Transverse colon (tissue), 4 donors: ENCODE measurements around the gene NHLRC4. TPM values are rescaled to one million over a fixed set of nuclear protein-coding genes. Genes with fewer than 3 reads are reported as not detected.

ENCODE experiments used
- DNase-seq: peaks from one replicate; pipeline ENCODE4 v3.0.0-alpha.2; 2019
- H3K27ac ChIP-seq, 4 donors: fragments of 200-600 bp; sonication (generic); 2 replicates each; pipeline ENCODE4 v1.5.1; 2016 to 2018; ENCODE audit warnings: inconsistent platforms in 4 of 4
- H3K27me3 ChIP-seq: fragments of 200-600 bp; sonication (generic); 2 replicates; pipeline ENCODE4 v1.5.1; 2017; ENCODE audit warnings: inconsistent platforms
- H3K36me3 ChIP-seq, 4 donors: fragments of 200-600 bp; sonication (generic); 2 replicates each; pipeline ENCODE4 v1.5.1; 2017 to 2019; ENCODE audit warnings: inconsistent platforms in 4 of 4
- H3K4me1 ChIP-seq, 4 donors: fragments of 200-600 bp; sonication (generic); 2 replicates each; pipeline ENCODE4 v1.5.1; 2017 to 2020; ENCODE audit warnings: inconsistent platforms in 4 of 4
- H3K4me3 ChIP-seq, 4 donors: fragments of 200-600 bp; sonication (generic); 1 replicate in 1 of 4; 2 replicates in 3 of 4; pipeline versions ENCODE4 v1.5.1 to v1.6.1; 2017 to 2019; ENCODE audit warnings: inconsistent platforms in 4 of 4
- H3K9me3 ChIP-seq, 2 donors: fragments of 200-600 bp; sonication (generic); 2 replicates each; pipeline ENCODE4 v1.5.1; 2017 to 2019; ENCODE audit warnings: inconsistent platforms in 2 of 2
- EP300 ChIP-seq: sonication (generic); formaldehyde crosslinking; IDR thresholded peaks from one replicate; pipeline ENCODE4 v1.6.1; 2017; ENCODE audit warnings: antibody characterized with exemption, low read depth
- POLR2A ChIP-seq: fragments of 450-650 bp; IDR thresholded peaks from one replicate; pipeline ENCODE4 v1.6.1; 2016; ENCODE audit warnings: antibody characterized with exemption, mild to moderate bottlenecking, moderate library complexity
- POLR2AphosphoS5 ChIP-seq, 3 donors: sonication (generic); formaldehyde crosslinking; IDR thresholded peaks; one replicate each; pipeline ENCODE4 v1.6.1; 2016; ENCODE audit warnings: antibody characterized with exemption in 3 of 3
- WGBS, 2 donors: methylation state at CpG; one replicate each; pipeline ENCODE4 v1.1.5; 2018; ENCODE audit warnings: low coverage in 1 of 2; 5-methylcytosine and 5-hydroxymethylcytosine counted together
- in situ Hi-C, 4 donors: fragments of 200-750 bp; cut with MboI; loops; one replicate each; pipeline versions ENCODE4 v1.15.0 to v1.15.1; 2017; ENCODE audit warnings: low sequenced_read_pairs in 3 of 4, low pct_ligation_motif_present in 1 of 4, low pct_unique_long_range_greater_than_20kb in 1 of 4
- intact Hi-C: fragments of 100-400 bp; cut with DNase I; formaldehyde crosslinking; loops from one replicate; pipeline ENCODE4 v1.15.1; 2023; ENCODE audit warnings: low total_unique reads
- total RNA-seq, 4 donors: library from RNA; depleted of rRNA; stranded (reverse); fragments of >200 nt; gene quantifications; one replicate each; pipeline ENCODE4 v1.1.0, GENCODE V29; 2016
- TF ChIP-seq, protein P1 (sequence below), 5 experiments: fragments of 200-600 bp in 3 of 5; fragments of 450-650 bp in 2 of 5; sonication (generic) in 3 of 5; IDR thresholded peaks; 1 replicate in 2 of 5; 2 replicates in 3 of 5; pipeline ENCODE4 v1.5.1; 2016 to 2017; ENCODE audit warnings: antibody characterized with exemption in 5 of 5, inconsistent platforms in 3 of 5, mild to moderate bottlenecking in 2 of 5, moderate library complexity in 1 of 5

Gene NHLRC4
- total RNA-seq, 4 donors from 2014 or later, result 0.55 to 0.75 (median 0.64) TPM; not detected in 1

DNA sequence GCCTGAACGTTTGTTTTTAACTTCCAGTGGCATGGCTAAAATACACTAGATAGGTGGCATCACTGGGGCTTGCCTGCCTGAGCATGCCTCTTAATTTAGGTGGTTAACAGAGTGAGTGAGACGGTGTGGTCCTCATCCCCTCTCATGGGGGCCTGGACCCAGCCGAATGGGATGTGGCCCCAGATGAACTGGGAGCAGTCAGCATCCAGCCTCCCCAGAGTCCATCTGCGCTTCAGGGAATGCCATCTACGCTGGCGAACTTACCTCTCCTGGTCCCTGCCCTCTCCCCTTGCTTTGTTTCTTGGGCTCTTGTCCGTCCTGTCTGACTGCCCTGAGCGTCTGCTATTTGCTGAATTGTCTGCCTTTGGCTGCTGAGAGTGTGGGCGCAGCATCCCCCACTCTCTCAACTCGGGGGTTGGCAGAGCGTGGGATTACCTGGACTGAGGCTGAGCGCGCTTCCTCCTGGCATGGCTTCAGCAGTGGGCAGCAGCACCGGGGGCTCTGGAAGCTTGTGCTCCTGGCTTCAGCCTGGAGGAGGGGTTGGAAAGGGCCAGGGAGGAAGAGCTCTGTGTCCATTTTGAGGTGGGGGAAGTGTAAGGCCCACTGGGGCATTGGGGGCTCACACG, 25.2 kb downstream of the NHLRC4 start:
- Histone ChIP-seq H3K36me3 (no peaks in the 10 kb centered on the region), H3K27ac (peak overlapping the region; percentile 85 to 93 (median 92)), H3K9me3 (no peaks in the 10 kb centered on the region), H3K4me1 (peaks cover 30 to 63% (median 52%) of the 10 kb centered on the region in 4 donors), H3K4me3 (peak overlapping the region in 1 of 4 donors; percentile 90), H3K27me3 (no peaks in the 10 kb centered on the region)
- no peak for DNase-seq
- WGBS, 2 donors, result 78% methylated on average over 15 of the region's 15 CpGs; no CpG with 5 or more reads in 1 of the 2 donors
- in situ Hi-C loops (no loop called here), intact Hi-C loops (no loop called here)
- TF ChIP-seq POLR2A (no peak), EP300 (no peak), POLR2AphosphoS5 (IDR thresholded peaks at IDR 0.05) (no peak)
- TF ChIP-seq, protein P1, sequence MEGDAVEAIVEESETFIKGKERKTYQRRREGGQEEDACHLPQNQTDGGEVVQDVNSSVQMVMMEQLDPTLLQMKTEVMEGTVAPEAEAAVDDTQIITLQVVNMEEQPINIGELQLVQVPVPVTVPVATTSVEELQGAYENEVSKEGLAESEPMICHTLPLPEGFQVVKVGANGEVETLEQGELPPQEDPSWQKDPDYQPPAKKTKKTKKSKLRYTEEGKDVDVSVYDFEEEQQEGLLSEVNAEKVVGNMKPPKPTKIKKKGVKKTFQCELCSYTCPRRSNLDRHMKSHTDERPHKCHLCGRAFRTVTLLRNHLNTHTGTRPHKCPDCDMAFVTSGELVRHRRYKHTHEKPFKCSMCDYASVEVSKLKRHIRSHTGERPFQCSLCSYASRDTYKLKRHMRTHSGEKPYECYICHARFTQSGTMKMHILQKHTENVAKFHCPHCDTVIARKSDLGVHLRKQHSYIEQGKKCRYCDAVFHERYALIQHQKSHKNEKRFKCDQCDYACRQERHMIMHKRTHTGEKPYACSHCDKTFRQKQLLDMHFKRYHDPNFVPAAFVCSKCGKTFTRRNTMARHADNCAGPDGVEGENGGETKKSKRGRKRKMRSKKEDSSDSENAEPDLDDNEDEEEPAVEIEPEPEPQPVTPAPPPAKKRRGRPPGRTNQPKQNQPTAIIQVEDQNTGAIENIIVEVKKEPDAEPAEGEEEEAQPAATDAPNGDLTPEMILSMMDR (IDR thresholded peaks at IDR 0.05), result no peak

DNA sequence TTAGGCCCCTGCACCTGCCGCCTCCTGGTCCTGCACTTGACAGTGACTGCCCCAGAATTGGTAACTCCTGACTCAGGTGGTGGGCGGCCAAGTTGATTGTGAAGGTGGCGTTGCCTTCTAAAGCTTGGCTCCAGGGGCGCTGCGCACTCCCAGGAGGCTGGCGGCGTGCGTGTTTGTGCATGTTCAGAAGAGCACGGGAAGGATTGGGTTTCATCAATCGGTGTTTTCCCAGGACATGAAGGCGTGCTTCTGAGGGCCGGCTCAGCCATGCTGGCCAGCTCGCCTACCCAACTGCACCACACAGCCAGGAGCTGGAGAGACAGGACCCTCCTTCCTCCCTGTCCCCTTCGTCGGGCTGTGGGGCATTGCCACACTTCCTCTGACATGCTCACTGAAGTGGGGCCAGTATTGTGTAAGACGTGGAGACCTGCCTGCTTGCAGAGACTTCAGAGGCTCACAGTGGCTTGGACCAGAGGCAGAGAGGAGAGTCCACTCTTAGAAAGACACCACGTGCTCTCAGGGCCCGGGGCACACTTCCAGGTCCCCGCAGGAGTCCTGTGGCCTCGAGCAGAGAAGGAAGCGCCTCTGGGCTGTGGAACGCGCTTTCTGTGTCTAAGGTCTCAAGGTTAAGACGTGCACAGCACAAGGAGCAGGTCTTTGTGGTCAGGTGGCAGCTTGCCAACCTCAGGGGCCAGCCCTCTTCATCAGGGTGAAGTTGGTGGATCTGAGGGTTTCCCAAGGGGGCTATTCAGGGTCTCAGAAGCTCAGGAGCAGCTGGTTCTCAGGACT, 25.9 kb downstream of the NHLRC4 start:
- intact Hi-C loops, result no loop called here
- no peaks in the 10 kb centered on the region for H3K9me3 ChIP-seq
- peak overlapping the region in 1 of 4 donors; percentile 90 for H3K4me3 ChIP-seq
- DNase-seq, result peak; percentile 56
- H3K4me1 ChIP-seq, result peaks cover 25 to 56% (median 49%) of the 10 kb centered on the region in 4 donors
- WGBS, 2 donors, result 69% methylated on average over 20 of the region's 24 CpGs; no CpG with 5 or more reads in 1 of the 2 donors
- H3K27me3 ChIP-seq, result no peaks in the 10 kb centered on the region
- H3K36me3 ChIP-seq, result no peaks in the 10 kb centered on the region
- TF ChIP-seq POLR2A (no peak), EP300 (no peak), POLR2AphosphoS5 (IDR thresholded peaks at IDR 0.05) (no peak)
- TF ChIP-seq, protein P1 (IDR thresholded peaks at IDR 0.05), result no peak
- peak overlapping the region; percentile 85 to 93 (median 92) for H3K27ac ChIP-seq
- in situ Hi-C loops, result no loop called here

DNA sequence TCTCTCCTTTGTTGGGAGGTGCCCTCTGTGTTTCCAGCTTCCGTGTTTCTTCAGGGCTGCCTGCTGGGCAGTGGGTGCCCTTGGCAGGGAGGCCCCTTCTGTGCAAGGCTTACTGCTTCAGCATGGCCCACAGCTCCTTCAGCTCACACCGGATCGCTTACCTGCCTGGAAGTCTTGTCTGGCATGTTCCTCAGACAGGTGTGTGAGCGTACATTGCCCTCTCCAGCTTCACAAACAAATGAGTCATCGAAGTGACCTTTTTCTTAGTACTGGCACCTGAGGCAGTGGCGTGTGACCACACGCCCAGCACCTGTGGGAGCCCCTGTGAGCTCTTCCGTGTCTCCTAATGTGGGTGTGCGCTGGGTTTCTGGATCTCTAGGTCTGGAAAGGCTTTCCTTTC, 26.6 kb downstream of the NHLRC4 start:
- Histone ChIP-seq H3K4me1 (peaks cover 19 to 50% (median 42%) of the 10 kb centered on the region in 4 donors), H3K9me3 (no peaks in the 10 kb centered on the region), H3K4me3 (peak overlapping the region in 2 of 4 donors; percentile 2 to 29), H3K27me3 (no peaks in the 10 kb centered on the region), H3K36me3 (no peaks in the 10 kb centered on the region), H3K27ac (peak overlapping the region; percentile 85 to 93 (median 92))
- intact Hi-C loops, result no loop called here
- 70% methylated on average over 9 of the region's 9 CpGs; no CpG with 5 or more reads in 1 of the 2 donors for WGBS, 2 donors
- TF ChIP-seq POLR2AphosphoS5 (IDR thresholded peaks at IDR 0.05), result peak; percentile 44 to 86 (median 80)
- no peak for TF ChIP-seq EP300
- TF ChIP-seq, protein P1 (IDR thresholded peaks at IDR 0.05), result no peak
- peak; percentile 66 for TF ChIP-seq POLR2A
- in situ Hi-C loops, result no loop called here
- DNase-seq, result peak; percentile 73

DNA sequence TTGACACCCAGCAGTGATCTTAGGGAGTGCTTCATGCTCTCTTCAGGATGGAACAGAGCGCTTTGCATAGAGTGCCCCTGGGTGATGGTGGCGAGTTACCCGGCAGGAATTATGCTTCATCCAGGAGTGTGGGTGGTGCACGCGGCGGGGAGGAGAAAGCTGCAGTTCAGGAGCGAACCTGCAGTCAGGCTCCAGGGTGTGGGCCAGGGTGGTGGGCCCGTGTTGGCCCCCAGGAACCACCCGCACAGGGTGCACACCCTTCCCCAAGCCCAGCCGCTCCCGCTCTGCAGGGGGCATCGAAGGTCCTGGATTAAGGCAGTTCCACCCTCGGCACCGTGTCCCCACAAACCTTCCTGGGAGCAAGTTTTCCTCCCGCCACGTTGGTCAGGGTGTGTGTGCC, 27.0 kb downstream of the NHLRC4 start:
- in situ Hi-C loops, result no loop called here
- Histone ChIP-seq H3K27me3 (no peaks in the 10 kb centered on the region), H3K4me1 (peaks cover 19 to 48% (median 41%) of the 10 kb centered on the region in 4 donors), H3K27ac (peak overlapping the region; percentile 85 to 93 (median 92)), H3K36me3 (no peaks in the 10 kb centered on the region), H3K4me3 (peak overlapping the region in 2 of 4 donors; percentile 2 to 29), H3K9me3 (no peaks in the 10 kb centered on the region)
- intact Hi-C loops, result loop anchor here (2.0 kb wide), 1 partner anchor 37 kb away; the partner anchor contains the start of gene WFIKKN1
- no peak for DNase-seq
- WGBS, 2 donors, result 52% methylated on average over 16 of the region's 16 CpGs; no CpG with 5 or more reads in 1 of the 2 donors
- no peak for TF ChIP-seq POLR2A
- TF ChIP-seq, protein P1 (IDR thresholded peaks at IDR 0.05), result peak in 2 of 5 experiments; percentile 27 to 47
